Gastrocnemius medialis (tissue), 4 donors: Measurements from ENCODE around the gene LDB3. TPM values are rescaled to one million over a fixed set of nuclear protein-coding genes. Genes with fewer than 3 reads are reported as not detected.
"Not testable (repeated sequence)": the region's sequence is repeated elsewhere in the genome, so short reads cannot be mapped to it uniquely, and the experiment has no call there.

Experiments used
- ATAC-seq, 2 donors: fragments of 150-250 bp; one replicate each; pipeline ENCODE4 v1.9.1; 2016
- DNase-seq, 2 donors: peaks; one replicate each; pipeline ENCODE4 v3.0.0-alpha.2; 2019
- H3K27ac ChIP-seq, 4 donors: fragments of 200-600 bp; sonication (generic); 1 replicate in 1 of 4; 2 replicates in 3 of 4; pipeline ENCODE4 v1.5.1; 2016 to 2018; ENCODE audit warnings: mild to moderate bottlenecking in 2 of 4, moderate library complexity in 1 of 4
- H3K27me3 ChIP-seq, 3 donors: fragments of 200-600 bp; sonication (generic) in 2 of 3; 1 replicate in 1 of 3; 2 replicates in 2 of 3; pipeline versions ENCODE4 v1.5.1 to v1.6.0; 2016 to 2019; ENCODE audit warnings: mild to moderate bottlenecking in 1 of 3, moderate library complexity in 1 of 3
- H3K36me3 ChIP-seq, 2 donors: fragments of 200-600 bp; sonication (generic) in 1 of 2; one replicate each; pipeline ENCODE4 v1.5.1; 2017 to 2018
- H3K4me1 ChIP-seq, 2 donors: fragments of 200-600 bp; sonication (generic) in 1 of 2; one replicate each; pipeline ENCODE4 v1.5.1; 2016 to 2017; ENCODE audit warnings: mild to moderate bottlenecking in 2 of 2
- H3K4me3 ChIP-seq, 4 donors: fragments of 200-600 bp; sonication (generic) in 3 of 4; 1 replicate in 1 of 4; 2 replicates in 3 of 4; pipeline ENCODE4 v1.5.1; 2016 to 2019; ENCODE audit warnings: mild to moderate bottlenecking in 2 of 4
- H3K9me3 ChIP-seq, 3 donors: fragments of 200-600 bp; sonication (generic) in 2 of 3; 1 replicate in 1 of 3; 2 replicates in 2 of 3; pipeline ENCODE4 v1.5.1; 2016 to 2019
- POLR2A ChIP-seq, 2 donors: fragments of 450-650 bp; IDR thresholded peaks; one replicate each; pipeline ENCODE4 v1.6.1; 2017; ENCODE audit warnings: antibody characterized with exemption in 2 of 2, mild to moderate bottlenecking in 2 of 2, moderate library complexity in 2 of 2
- in situ Hi-C, 4 donors: fragments of 200-750 bp; cut with MboI; loops; one replicate each; pipeline versions ENCODE4 v1.15.0 to v1.8.0; 2017; ENCODE audit warnings: low sequenced_read_pairs in 4 of 4
- intact Hi-C: fragments of 100-400 bp; cut with DNase I; formaldehyde crosslinking; loops from one replicate; pipeline ENCODE4 v1.15.1; 2023; ENCODE audit warnings: low total_unique reads
- total RNA-seq, 4 donors: library from RNA; depleted of rRNA; stranded (reverse); fragments of >200 nt; gene quantifications; one replicate each; pipeline versions ENCODE4 v1.1.0 to v1.2.3, GENCODE V29; 2016
- TF ChIP-seq, protein P1 (sequence below), 5 experiments: fragments of 450-650 bp in 3 of 5; fragments of 200-600 bp in 2 of 5; sonication (generic) in 2 of 5; IDR thresholded peaks in 4 of 5; conservative IDR thresholded peaks in 1 of 5; 1 replicate in 4 of 5; 2 replicates in 1 of 5; pipeline ENCODE4 v1.5.1; 2016 to 2019; ENCODE audit warnings: antibody characterized with exemption in 5 of 5, mild to moderate bottlenecking in 3 of 5, moderate library complexity in 3 of 5

Gene LDB3
- total RNA-seq, 4 donors from 2014 or later: 164 to 305 (median 227) TPM

DNA sequence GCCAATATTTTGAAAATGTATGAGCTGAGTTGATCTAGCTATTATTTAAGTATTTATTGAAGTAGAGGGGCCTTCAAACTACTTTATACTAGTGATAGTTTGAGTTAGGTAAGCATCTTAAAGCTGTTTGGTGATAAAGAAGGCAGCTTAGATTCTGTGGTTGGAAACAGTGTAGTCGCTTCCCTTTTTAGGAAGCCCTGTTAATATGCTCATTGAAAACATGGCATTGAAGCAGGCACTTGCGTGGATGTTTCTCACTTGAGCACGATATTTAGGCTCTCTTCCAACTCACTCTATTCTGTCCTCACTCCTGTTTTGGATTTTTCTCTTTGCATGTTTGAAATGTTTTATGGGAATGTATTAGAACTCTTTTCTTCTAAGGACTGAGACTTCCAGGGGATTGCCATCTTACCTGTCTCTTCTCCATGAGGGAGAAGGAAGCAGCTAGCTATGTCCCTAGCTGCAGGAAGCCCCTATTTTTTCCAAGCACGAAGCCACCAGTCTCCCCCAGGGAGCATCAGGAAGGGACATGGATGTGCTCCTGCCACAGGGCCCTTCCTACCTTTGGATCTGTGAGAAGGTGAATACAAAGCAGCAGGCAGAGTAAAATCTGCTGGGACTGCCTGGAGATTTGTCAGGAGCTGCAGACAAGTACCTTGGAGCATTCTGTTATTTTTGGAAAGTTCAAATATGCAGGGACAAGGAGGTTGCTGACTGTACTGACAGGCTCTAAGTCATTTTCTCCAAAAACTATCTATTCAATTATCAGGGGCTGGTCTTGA, 66.1 kb downstream of the LDB3 start:
- TF ChIP-seq POLR2A (IDR thresholded peaks at IDR 0.05): no peak
- TF ChIP-seq, protein P1, sequence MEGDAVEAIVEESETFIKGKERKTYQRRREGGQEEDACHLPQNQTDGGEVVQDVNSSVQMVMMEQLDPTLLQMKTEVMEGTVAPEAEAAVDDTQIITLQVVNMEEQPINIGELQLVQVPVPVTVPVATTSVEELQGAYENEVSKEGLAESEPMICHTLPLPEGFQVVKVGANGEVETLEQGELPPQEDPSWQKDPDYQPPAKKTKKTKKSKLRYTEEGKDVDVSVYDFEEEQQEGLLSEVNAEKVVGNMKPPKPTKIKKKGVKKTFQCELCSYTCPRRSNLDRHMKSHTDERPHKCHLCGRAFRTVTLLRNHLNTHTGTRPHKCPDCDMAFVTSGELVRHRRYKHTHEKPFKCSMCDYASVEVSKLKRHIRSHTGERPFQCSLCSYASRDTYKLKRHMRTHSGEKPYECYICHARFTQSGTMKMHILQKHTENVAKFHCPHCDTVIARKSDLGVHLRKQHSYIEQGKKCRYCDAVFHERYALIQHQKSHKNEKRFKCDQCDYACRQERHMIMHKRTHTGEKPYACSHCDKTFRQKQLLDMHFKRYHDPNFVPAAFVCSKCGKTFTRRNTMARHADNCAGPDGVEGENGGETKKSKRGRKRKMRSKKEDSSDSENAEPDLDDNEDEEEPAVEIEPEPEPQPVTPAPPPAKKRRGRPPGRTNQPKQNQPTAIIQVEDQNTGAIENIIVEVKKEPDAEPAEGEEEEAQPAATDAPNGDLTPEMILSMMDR (IDR thresholded peaks at IDR 0.05 in 4 of 5, conservative IDR thresholded peaks at IDR 0.05 in 1 of 5): no peak
- Histone ChIP-seq H3K27me3 (no peaks in the 10 kb centered on the region), H3K36me3 (peaks cover 0 to 15% of the 10 kb centered on the region in 2 donors), H3K4me1 (peaks cover 35 to 45% of the 10 kb centered on the region in 2 donors), H3K4me3 (no peak overlapping the region), H3K9me3 (no peaks in the 10 kb centered on the region), H3K27ac (peak overlapping the region; percentile 69 to 86 (median 72))
- intact Hi-C loops (no loop called here), in situ Hi-C loops (no loop called here)
- DNase-seq: no peak
- no peak for ATAC-seq

DNA sequence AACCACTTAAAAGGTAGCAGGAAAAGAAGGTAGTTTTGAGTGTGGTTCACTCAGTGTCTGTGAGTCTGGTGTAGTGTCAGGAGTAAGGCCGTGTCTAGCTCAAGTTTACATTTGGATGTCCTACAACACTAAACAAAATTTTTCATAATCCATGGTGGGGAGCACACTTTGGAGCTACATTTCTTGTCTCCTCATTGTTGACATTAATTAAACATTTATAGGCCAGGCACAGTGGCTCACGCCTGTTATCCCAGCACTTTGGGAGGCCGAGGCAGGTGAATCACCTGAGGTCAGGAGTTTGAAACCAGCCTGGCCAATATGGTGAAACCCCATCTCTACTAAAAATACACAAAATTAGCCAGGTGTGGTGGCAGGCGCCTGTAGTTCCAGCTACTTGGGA, 67.0 kb downstream of the LDB3 start:
- peaks cover 35 to 39% of the 10 kb centered on the region in 2 donors for H3K4me1 ChIP-seq
- H3K36me3 ChIP-seq: peaks cover 0 to 15% of the 10 kb centered on the region in 2 donors
- ATAC-seq, DNase-seq, in situ Hi-C loops, H3K4me3 ChIP-seq, intact Hi-C loops, H3K9me3 ChIP-seq, H3K27me3 ChIP-seq: not testable (repeated sequence)
- H3K27ac ChIP-seq: peak overlapping the region in 1 of 4 donors; percentile 86

DNA sequence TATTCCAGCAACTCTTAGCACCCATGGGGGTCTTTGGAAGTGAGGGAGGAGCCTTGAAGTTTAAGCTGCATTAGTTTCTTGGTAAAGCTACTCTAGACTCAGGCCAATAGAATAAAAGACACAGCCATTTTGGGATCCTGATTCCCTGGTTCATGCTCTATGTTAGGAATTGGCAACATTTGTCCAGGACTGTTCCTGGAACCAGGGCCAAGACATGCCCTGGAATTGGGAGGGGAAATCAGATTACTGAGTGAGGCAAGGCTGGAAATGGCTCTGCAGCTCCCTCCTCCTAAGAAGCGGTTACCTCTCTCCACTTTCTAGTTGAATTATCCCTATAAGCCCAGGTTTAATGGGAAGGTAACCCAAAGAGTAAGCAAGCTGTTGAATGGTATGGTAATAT, 73.9 kb downstream of the LDB3 start:
- peak in 1 of 2 donors; percentile 64 for ATAC-seq
- DNase-seq: no peak
- in situ Hi-C loops (no loop called here), intact Hi-C loops (no loop called here)
- H3K9me3 ChIP-seq: no peaks in the 10 kb centered on the region
- H3K4me1 ChIP-seq: peaks cover 0 to 3% of the 10 kb centered on the region in 2 donors
- H3K27me3 ChIP-seq: no peaks in the 10 kb centered on the region
- TF ChIP-seq POLR2A (IDR thresholded peaks at IDR 0.05): no peak
- TF ChIP-seq, protein P1 (IDR thresholded peaks at IDR 0.05 in 4 of 5, conservative IDR thresholded peaks at IDR 0.05 in 1 of 5): no peak
- no peaks in the 10 kb centered on the region for H3K36me3 ChIP-seq
- peak overlapping the region in 1 of 4 donors; percentile 56 for H3K27ac ChIP-seq
- no peak overlapping the region for H3K4me3 ChIP-seq

DNA sequence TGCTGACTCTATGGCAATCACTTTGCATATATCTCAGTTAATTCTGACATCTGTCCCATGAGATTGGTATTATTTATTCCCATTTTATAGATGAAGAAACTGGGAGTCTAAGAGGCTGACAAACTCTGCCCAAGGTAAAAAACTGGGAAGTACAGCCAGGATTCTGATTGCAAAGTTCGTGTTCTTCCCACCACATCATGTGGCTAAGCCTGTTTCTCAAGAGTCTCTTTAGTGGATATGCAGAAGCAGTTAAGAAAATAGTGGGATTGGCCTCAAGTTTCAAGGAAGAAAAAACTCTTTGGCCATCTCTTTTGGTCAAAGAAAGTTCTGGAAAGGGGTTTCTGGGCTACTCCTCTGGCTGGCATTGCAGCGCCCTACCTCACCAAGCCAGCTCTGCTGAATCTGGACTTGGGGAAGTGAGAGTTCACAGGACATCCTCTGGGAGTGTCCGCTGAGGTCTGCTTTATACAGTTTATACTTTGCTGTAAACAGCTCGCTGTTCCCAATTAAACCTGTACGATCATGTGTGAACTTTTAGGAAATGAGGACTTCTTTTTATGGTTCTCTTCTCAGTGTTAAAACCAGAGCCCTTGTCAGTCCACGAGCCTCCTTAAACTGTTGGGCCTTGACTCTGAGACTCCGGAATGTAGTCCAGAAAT, 75.9 kb downstream of the LDB3 start:
- Histone ChIP-seq H3K4me3 (no peak overlapping the region), H3K4me1 (no peaks in the 10 kb centered on the region), H3K36me3 (no peaks in the 10 kb centered on the region), H3K9me3 (no peaks in the 10 kb centered on the region), H3K27ac (peak overlapping the region in 3 of 4 donors; percentile 1 to 42 (median 41)), H3K27me3 (no peaks in the 10 kb centered on the region)
- in situ Hi-C loops (no loop called here), intact Hi-C loops (no loop called here)
- peak; percentile 43 to 49 for ATAC-seq
- TF ChIP-seq POLR2A (IDR thresholded peaks at IDR 0.05): no peak
- TF ChIP-seq, protein P1 (IDR thresholded peaks at IDR 0.05 in 4 of 5, conservative IDR thresholded peaks at IDR 0.05 in 1 of 5): no peak
- no peak for DNase-seq
